HG03108 (cell line): Measurements from ENCODE around the gene SLC12A5.
A peak's percentile ranks its signal among the peaks of the same experiment; 100 is the strongest.

Source experiments
- ATAC-seq: cut with Tn5 transposase; IDR thresholded peaks from one replicate; pipeline ENCODE4 v1.9.1; 2021; ENCODE audit warnings: moderate library complexity; ENCODE audit not compliant: unreplicated experiment

SLC12A5 gene

GRCh38 chr20:46104262-46104661, 75.2 kb downstream of the SLC12A5 start:
- ATAC-seq, result no peak

GRCh38 chr20:46107061-46107460, 78.0 kb downstream of the SLC12A5 start:
- ATAC-seq, result no peak

GRCh38 chr20:46108435-46108841, 79.4 kb downstream of the SLC12A5 start:
- peak; percentile 85 for ATAC-seq

GRCh38 chr20:46108976-46109375, 80.0 kb downstream of the SLC12A5 start:
- no peak for ATAC-seq
